DND-41 (cell line): Measurements from ENCODE around the gene CFAP70.

ENCODE experiments used
- ATAC-seq: fragments of 200-7000 bp; cut with Tn5 transposase; 3 replicates; pipeline ENCODE4 v1.9.1; 2021; ENCODE audit warnings: low read depth; ENCODE audit not compliant: insufficient read depth
- DNase-seq: peaks from one replicate; pipeline ENCODE4 v3.0.0-alpha.2; 2020
- H2AFZ ChIP-seq: 2 replicates; pipeline ENCODE4 v1.6.0; 2012; ENCODE audit warnings: low read depth, low read length
- H3K27ac ChIP-seq: 2 replicates; pipeline ENCODE4 v1.5.1; 2012; ENCODE audit warnings: low read length, inconsistent platforms
- H3K27me3 ChIP-seq: fragments of 200-600 bp; sonication (generic); 2 replicates; pipeline ENCODE4 v1.6.0; 2012; ENCODE audit warnings: low read length, mild to moderate bottlenecking, inconsistent platforms; ENCODE audit not compliant: insufficient read depth, poor library complexity
- H3K36me3 ChIP-seq: 2 replicates; pipeline ENCODE4 v1.5.1; 2012; ENCODE audit warnings: low read length, inconsistent platforms; ENCODE audit not compliant: insufficient read depth
- H3K4me1 ChIP-seq: 2 replicates; pipeline ENCODE4 v1.5.1; 2012; ENCODE audit warnings: mild to moderate bottlenecking, low read length; ENCODE audit not compliant: insufficient read depth
- H3K4me2 ChIP-seq: 2 replicates; pipeline ENCODE4 v1.6.0; 2012; ENCODE audit warnings: mild to moderate bottlenecking, moderate library complexity, low read length, inconsistent platforms; ENCODE audit not compliant: insufficient read depth
- H3K4me3 ChIP-seq, 2 experiments: fragments of 200-600 bp in 1 of 2; shearing (Covaris generic) in 1 of 2; 2 replicates each; pipeline ENCODE4 v1.5.1; 2012 to 2016; ENCODE audit warnings: inconsistent platforms in 2 of 2, low read length in 2 of 2, mild to moderate bottlenecking in 2 of 2, low read depth in 1 of 2, moderate library complexity in 1 of 2
- H3K79me2 ChIP-seq: 2 replicates; pipeline ENCODE4 v1.6.0; 2012; ENCODE audit warnings: low read length, inconsistent platforms; ENCODE audit not compliant: insufficient read depth
- H3K9ac ChIP-seq: 2 replicates; pipeline ENCODE4 v1.6.0; 2012; ENCODE audit warnings: low read depth, mild to moderate bottlenecking, inconsistent platforms, low read length, moderate library complexity
- H3K9me3 ChIP-seq: 2 replicates; pipeline ENCODE4 v1.5.1; 2012; ENCODE audit warnings: low read length, moderate library complexity, mild to moderate bottlenecking, inconsistent platforms; ENCODE audit not compliant: insufficient read depth, severe bottlenecking
- H4K20me1 ChIP-seq: 2 replicates; pipeline ENCODE4 v1.6.0; 2012; ENCODE audit warnings: low read length; ENCODE audit not compliant: insufficient read depth
- EZH2 ChIP-seq: IDR thresholded peaks from 3 replicates; pipeline ENCODE4 v1.6.1; 2012; ENCODE audit warnings: borderline replicate concordance, low read depth, mild to moderate bottlenecking, moderate library complexity, low read length, inconsistent platforms; ENCODE audit not compliant: severe bottlenecking
- TF ChIP-seq, protein P1 (sequence below): IDR thresholded peaks from 2 replicates; pipeline ENCODE4 v1.5.1; 2012; ENCODE audit warnings: borderline replicate concordance, low read length, moderate library complexity, mild to moderate bottlenecking; ENCODE audit not compliant: poor library complexity, severe bottlenecking; ENCODE audit errors: extremely low read depth

The CFAP70 gene

DNA sequence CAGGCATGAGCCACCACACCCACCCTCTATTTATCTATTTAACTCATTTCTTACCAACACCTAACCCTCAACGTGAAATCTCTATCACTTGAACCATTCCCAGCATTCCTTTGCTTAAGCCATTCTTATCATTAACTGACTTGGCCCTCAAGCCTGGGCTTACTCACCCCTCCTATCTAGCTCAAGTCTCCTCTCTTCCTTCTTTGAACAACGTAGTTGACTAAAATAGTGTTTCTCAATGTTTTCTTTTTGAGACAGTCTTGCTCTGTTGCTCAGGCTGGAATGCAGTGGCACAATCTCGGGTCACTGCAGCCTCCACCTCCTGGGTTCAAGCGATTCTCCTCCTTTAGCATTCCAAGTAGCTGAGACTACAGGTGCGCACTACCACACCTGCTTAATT, 48.2 kb upstream of the CFAP70 start:
- Histone ChIP-seq H3K79me2 (peaks cover 94% of the 10 kb centered on the region), H4K20me1 (peaks cover 15% of the 10 kb centered on the region), H3K36me3 (peaks cover 4% of the 10 kb centered on the region; the same call in 1 of the 2 replicates), H2AFZ (no peak overlapping the region), H3K27ac (no peak overlapping the region), H3K4me1 (no peaks in the 10 kb centered on the region), H3K9ac (no peak overlapping the region), H3K4me2 (no peak overlapping the region), H3K9me3 (no peaks in the 10 kb centered on the region), H3K27me3 (no peaks in the 10 kb centered on the region), H3K4me3 (no peak overlapping the region)
- DNase-seq, result no peak
- no peak for ATAC-seq
- no peak for TF ChIP-seq EZH2
- TF ChIP-seq, protein P1, sequence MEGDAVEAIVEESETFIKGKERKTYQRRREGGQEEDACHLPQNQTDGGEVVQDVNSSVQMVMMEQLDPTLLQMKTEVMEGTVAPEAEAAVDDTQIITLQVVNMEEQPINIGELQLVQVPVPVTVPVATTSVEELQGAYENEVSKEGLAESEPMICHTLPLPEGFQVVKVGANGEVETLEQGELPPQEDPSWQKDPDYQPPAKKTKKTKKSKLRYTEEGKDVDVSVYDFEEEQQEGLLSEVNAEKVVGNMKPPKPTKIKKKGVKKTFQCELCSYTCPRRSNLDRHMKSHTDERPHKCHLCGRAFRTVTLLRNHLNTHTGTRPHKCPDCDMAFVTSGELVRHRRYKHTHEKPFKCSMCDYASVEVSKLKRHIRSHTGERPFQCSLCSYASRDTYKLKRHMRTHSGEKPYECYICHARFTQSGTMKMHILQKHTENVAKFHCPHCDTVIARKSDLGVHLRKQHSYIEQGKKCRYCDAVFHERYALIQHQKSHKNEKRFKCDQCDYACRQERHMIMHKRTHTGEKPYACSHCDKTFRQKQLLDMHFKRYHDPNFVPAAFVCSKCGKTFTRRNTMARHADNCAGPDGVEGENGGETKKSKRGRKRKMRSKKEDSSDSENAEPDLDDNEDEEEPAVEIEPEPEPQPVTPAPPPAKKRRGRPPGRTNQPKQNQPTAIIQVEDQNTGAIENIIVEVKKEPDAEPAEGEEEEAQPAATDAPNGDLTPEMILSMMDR, result no peak

DNA sequence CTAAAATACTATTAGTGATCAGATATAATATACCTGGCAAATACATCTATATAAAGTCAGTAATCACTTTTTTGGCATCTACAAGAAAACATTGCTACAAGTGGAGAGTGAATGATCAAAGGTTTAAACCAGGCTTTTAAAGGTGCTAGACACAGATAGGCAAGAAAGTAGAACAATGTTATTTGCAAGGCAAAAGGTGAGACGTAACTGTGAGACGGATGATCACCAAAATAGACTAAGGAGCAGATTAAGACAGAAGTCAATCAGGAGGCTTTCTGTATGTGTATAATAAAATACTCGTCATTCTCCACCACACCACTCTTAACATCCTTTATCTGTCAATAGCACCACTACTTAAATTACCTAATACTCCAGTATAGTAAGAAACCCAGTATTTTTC, 46.9 kb upstream of the CFAP70 start:
- H3K36me3 ChIP-seq, result peaks cover 4% of the 10 kb centered on the region; the same call in 1 of the 2 replicates
- TF ChIP-seq, protein P1, result no peak
- TF ChIP-seq EZH2, result no peak
- no peak for ATAC-seq
- DNase-seq, result no peak
- no peak overlapping the region for H2AFZ ChIP-seq
- H3K9me3 ChIP-seq, result no peaks in the 10 kb centered on the region
- H3K4me3 ChIP-seq, result no peak overlapping the region
- no peak overlapping the region for H3K9ac ChIP-seq
- peaks cover 91% of the 10 kb centered on the region for H3K79me2 ChIP-seq
- H3K4me2 ChIP-seq, result no peak overlapping the region
- H4K20me1 ChIP-seq, result peaks cover 15% of the 10 kb centered on the region
- H3K27me3 ChIP-seq, result no peaks in the 10 kb centered on the region
- no peak overlapping the region for H3K27ac ChIP-seq
- no peaks in the 10 kb centered on the region for H3K4me1 ChIP-seq

GRCh38 chr10:73404690-73405089, 46.0 kb upstream of the CFAP70 start:
- Histone ChIP-seq H3K27ac (no peak overlapping the region), H3K79me2 (peaks cover 85% of the 10 kb centered on the region), H4K20me1 (peaks cover 15% of the 10 kb centered on the region), H3K4me1 (no peaks in the 10 kb centered on the region), H3K9ac (no peak overlapping the region), H3K4me3 (no peak overlapping the region), H2AFZ (no peak overlapping the region), H3K9me3 (no peaks in the 10 kb centered on the region), H3K4me2 (no peak overlapping the region), H3K27me3 (no peaks in the 10 kb centered on the region), H3K36me3 (peaks cover 4% of the 10 kb centered on the region; the same call in 1 of the 2 replicates)
- TF ChIP-seq, protein P1, result no peak
- no peak for TF ChIP-seq EZH2
- ATAC-seq (no peak), DNase-seq (no peak)

DNA sequence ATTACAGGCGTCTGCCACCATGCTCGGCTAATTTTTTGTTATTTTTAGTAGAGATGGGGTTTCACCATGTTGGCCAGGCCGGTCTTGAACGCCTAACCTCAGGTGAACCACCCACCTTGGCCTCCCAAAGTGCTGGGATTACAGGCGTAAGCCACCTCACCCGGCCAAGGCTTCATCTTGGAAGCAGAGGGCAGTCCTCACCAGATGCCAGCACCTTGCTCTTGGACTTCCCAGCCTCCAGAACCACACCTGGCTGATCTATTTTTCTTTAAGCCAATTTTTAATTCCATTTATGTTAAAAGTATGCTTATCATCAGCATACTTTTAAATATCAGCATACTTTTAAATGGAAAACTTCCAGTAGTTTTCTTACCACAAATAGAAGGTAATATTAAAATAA, 43.0 kb upstream of the CFAP70 start:
- H4K20me1 ChIP-seq, result peaks cover 9% of the 10 kb centered on the region
- peaks cover 17% of the 10 kb centered on the region for H3K36me3 ChIP-seq
- no peaks in the 10 kb centered on the region for H3K9me3 ChIP-seq
- TF ChIP-seq, protein P1, result no peak
- no peak for TF ChIP-seq EZH2
- no peak overlapping the region for H3K27ac ChIP-seq
- ATAC-seq, result no peak
- no peak for DNase-seq
- H3K79me2 ChIP-seq, result peaks cover 55% of the 10 kb centered on the region
- no peak overlapping the region for H3K4me3 ChIP-seq
- H3K9ac ChIP-seq, result no peak overlapping the region
- H3K4me1 ChIP-seq, result no peaks in the 10 kb centered on the region
- H3K27me3 ChIP-seq, result no peaks in the 10 kb centered on the region
- H3K4me2 ChIP-seq, result no peak overlapping the region
- no peak overlapping the region for H2AFZ ChIP-seq
